NCI-H2081 treated with DMSO at 0.1 percent for 48 hours (cell line): ENCODE data around the gene ACOX1.

Experiments
- DNase-seq: peaks from one replicate; lab custom pipeline; 2025; lab: John Stamatoyannopoulos, UW

Gene ACOX1

DNA sequence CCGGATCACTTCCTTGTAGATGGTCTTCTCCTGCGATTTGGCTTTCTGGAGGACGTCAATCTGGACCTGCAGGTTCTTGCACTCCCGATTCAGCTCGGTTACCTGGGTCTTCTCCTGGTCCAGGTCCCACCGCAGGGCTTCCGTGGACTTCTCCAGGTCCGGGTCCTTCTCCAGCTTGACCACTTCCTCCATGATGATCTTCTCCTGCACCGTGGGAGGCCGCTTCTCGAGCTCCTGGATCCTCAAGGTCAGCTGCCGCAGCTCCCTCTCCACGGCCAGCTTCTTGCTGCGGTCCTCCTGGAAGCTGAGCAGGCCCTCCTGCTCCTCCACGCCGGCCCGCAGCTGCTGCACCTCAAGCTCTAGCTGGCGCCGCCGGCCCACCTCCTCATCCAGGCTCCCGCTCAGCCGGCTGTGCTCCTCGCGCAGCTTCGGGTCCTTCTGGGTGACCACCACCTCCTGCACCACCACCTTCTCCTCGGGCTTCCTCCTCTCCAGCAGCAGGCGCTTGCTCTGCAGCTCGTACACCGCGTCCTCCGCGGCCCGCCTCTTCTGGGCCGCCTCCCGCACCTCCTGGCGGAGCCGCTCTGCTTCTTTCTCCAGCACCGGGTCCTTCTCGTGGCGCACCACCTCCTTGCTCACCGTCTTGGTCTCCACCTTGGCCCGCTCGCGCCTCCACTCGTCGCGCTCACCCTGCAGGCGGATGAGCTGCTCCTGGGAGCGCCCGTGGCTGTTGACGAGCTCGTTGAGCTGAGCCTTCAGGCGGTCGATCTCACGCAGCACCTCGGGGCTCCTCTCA is 29.9 kb upstream of the ACOX1 start:
- no peak for DNase-seq

- DNase-seq, result no peak
These were observed 29.2 kb upstream of the ACOX1 start for GRCh38 chr17:76008208-76008607.

DNA sequence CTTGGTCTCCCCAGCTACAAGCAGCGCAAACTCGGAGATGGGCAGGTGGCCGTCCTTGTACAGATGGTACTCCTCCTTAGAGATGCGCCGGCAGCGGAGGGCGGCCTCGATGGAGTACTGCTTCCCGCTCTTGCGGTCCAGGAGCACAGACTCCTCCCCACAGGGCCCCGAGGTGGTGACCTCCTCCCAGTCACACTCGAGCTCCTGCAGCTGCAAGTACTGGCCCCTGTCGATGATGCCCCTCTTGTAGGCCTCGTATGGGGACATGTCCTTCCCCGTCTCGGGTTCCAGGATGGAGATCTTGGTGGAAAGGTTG is 28.8 kb upstream of the ACOX1 start:
- DNase-seq, result no peak

GRCh38 chr17:76007131-76007849 is 28.3 kb upstream of the ACOX1 start:
- no peak for DNase-seq

GRCh38 chr17:76005263-76006149 is 26.5 kb upstream of the ACOX1 start:
- DNase-seq, result peak; percentile 46

DNA sequence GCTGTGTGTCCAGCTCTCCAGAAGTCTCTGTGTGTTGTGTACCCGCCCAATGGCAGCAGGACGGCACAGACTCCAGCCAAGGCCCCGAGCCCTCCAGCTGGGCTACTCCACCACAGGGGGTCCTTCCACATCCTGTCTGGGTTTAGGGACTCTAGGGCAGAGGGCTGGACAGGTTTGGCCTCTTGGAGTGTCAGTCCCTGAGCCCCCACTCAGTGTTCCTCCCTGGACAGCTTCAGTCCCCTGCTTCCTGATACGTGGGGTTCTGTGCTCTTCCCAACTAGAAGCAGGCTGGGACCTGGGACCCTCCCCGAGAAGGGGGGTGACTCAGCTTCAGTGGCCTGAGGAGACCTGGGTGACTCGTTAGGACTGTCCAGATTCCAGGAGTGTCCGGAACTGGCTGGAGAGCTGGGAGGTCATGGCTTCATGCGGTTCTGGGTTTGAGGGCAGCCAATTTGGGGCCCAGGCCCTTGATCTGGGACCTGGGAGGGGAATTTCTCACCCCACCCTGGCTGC is 25.8 kb upstream of the ACOX1 start:
- no peak for DNase-seq

DNA sequence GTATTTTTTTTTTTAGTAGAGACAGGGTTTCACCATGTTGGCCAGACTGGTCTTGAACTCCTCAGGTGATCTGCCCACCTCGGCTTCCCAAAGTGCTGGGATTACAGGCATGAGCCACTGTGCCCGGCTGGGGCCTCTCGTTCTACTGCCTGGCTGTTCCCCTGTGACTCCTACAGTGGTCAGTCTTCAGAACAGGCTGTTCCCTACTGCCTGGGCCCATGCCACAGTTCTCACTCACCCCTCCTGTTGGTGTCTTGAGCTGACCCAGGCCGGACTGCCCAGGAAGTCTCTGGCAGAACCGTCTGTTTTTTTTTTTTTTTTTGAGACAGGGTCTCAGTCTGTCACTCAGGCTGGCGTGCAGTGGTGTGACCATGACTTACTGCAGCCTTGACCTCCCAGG is 24.9 kb upstream of the ACOX1 start:
- DNase-seq, result no peak

GRCh38 chr17:76002100-76002499 is 23.1 kb upstream of the ACOX1 start:
- no peak for DNase-seq

DNA sequence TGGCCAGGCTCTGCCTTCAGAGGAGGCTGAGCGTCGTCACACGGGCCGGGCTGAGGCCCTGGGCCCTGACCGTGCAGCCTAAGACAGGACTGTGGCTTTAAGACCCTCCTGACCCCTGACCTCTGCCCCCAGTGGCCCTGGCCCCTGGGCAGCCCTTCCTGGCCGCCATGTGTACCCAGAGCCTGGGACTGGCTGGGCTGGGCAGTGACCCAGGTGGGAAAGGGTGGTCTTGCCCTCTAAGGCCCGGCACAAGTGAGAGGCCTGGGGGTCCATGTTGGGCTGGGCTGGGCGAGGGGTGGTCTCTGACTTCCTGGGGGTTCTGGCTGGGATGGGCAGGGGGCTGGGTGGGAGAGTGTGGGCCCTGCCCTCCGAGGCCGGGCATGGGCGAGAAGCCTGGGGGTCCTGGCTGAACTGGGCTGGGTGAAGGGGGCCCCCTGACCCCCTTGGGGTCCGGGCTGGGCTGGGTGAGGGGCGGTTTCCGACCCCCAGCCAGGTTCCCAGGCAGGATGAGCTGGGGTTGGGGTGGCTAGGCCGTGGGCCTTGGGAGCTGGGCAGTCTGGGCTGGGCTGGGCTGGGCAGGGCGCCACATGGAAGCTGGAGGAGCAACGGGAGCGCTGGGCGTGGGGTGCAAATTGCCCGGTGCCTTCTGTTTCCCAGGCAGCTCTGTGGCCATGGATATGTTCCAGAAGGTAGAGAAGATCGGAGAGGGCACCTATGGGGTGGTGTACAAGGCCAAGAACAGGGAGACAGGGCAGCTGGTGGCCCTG is 22.0 kb upstream of the ACOX1 start, which contains the start of gene CDK3:
Gene CDK3, plus strand, starts transcription at position 101 of the 767 bp plus-strand sequence. Its CDS starts 571 bp downstream, at position 672.
- no peak for DNase-seq

- DNase-seq, result no peak
These were observed 21.2 kb upstream of the ACOX1 start for GRCh38 chr17:76000016-76000754.

GRCh38 chr17:75998327-75998795 is 19.4 kb upstream of the ACOX1 start:
- no peak for DNase-seq

GRCh38 chr17:75996665-75997590 is 18.0 kb upstream of the ACOX1 start:
- no peak for DNase-seq

DNA sequence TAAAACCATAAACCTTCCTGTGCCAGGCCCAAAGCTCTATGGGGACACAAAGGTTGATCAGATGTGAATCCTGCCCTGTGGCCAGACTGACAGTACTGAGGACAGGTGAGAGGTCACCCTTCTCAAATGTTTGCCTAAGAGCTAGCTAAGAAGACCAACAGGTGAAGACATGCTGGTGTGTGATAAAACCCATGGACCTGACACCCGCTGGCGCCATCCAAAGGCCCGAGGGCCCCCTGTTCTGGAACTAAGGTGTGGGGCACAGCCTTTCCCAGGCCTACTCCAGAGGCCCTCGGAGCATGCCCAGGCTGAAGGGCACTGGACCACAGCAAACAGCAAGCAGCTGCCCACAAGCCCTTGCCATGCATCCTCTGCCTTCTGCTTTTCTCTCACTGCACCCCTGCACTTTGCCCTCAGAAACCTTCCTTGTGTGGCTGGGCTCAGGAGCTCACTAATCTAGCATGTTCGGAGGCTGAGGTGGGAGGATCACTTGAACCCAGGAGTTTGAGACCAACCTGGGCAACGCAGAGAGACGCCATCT is 16.5 kb upstream of the ACOX1 start:
- DNase-seq, result no peak

DNA sequence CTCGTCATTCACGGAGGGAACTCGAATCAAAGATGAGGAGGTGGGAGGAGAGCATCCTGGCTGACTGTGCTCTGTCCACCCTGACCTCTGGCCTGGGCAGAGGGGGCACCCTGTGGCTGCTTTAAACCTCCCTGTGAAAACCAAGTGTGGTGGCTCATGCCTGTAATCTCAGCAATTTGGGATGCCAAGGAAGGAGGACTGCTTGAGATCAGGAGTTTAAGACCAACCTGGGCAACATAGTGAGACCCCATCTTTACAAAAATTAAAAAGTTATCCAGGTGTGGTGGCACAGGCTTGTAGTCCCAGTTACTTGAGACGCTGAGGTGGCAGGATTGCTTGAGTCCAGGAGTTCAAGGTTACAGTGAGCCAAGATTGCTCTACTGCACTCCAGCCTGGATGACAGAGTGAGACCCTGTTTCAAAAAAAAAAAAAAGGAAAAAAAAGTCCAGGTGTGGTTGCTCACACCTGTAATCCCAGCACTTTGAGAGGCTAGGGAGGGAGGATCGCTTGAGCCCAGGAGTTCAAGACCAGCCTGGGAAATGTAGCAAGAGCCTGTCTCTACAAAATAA is 15.9 kb upstream of the ACOX1 start:
- DNase-seq, result no peak

DNA sequence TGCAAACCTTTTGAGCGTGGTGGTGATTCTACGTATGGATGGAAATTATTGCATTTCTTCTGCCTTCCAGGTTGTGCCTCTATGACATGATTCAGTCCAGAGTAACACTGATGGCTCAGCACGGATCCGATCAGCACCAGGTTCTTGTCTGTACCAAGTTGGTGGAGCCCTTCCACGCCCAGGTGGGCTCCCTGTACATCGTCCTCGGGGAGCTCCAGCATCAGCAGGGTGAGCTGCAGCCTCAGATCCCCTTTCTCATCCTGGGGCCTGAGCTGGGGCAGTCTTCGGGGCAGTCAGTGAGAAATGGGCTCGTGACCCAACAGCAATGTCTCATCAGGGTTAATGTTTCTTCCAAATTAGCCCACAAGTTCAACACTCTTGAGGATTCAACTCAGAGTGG is 12.4 kb upstream of the ACOX1 start:
- DNase-seq, result no peak

DNA sequence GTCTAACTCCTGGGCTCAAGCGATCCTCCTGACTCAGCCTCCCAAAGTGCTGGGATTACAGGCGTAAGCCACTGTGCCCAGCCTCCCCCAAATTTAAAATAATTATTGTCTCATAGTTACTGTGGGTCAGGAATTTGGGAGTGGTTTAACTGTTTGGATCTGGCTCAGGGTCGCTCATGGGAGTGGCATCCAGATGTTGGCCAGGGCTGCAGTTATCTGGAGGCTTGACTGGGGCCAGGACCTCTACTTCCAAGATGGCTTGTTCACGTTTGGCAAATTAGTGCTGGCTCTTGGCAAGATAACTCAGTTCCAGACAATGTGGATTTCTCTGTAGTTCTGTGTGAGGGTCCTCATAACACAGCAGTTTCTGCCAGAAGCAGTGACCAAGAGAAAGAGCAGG is 8.1 kb upstream of the ACOX1 start:
- DNase-seq, result no peak

- no peak for DNase-seq
These were observed 7.0 kb upstream of the ACOX1 start for GRCh38 chr17:75985986-75986385.

GRCh38 chr17:75983501-75984181 is 4.7 kb upstream of the ACOX1 start:
- DNase-seq, result no peak
